HepG2 (cell line): Measurements from ENCODE around the gene NPB. TPM values are rescaled to one million over a fixed set of nuclear protein-coding genes. Genes with fewer than 3 reads are reported as not detected.
A peak's percentile ranks its signal among the peaks of the same experiment; 100 is the strongest.

Source experiments
- ELF1 ChIP-seq: sonication (generic); formaldehyde crosslinking; IDR thresholded peaks from 2 replicates; pipeline ENCODE4 v1.4.0; 2020; ENCODE audit warnings: missing genetic modification reagents
- FOXM1 ChIP-seq: sonication (generic); formaldehyde crosslinking; IDR thresholded peaks from 2 replicates; pipeline ENCODE4 v1.5.0; 2020; ENCODE audit warnings: missing genetic modification reagents
- FOXO1 ChIP-seq: sonication (generic); formaldehyde crosslinking; IDR thresholded peaks from 2 replicates; pipeline ENCODE4 v1.4.0; 2020; ENCODE audit warnings: missing genetic modification reagents
- HOXA3 ChIP-seq: sonication (generic); formaldehyde crosslinking; IDR thresholded peaks from 2 replicates; pipeline ENCODE4 v1.5.0; 2020; ENCODE audit warnings: missing genetic modification reagents
- KDM1A ChIP-seq: IDR thresholded peaks from 2 replicates; pipeline ENCODE4 v1.6.1; 2016; ENCODE audit warnings: missing compliant biosample characterization
- KLF16 ChIP-seq, 2 experiments: sonication (generic) in 1 of 2; formaldehyde crosslinking in 1 of 2; IDR thresholded peaks; 2 replicates each; pipeline versions ENCODE4 v1.6.1 to v1.8.0; 2016 to 2023; ENCODE audit warnings: missing genetic modification reagents in 2 of 2, missing compliant biosample characterization in 1 of 2
- MAFG ChIP-seq: sonication (generic); formaldehyde crosslinking; IDR thresholded peaks from 2 replicates; pipeline ENCODE4 v1.5.1; 2020; ENCODE audit warnings: mild to moderate bottlenecking, missing genetic modification reagents
- NCOA1 ChIP-seq: sonication (generic); formaldehyde crosslinking; IDR thresholded peaks from 2 replicates; pipeline ENCODE4 v1.9.0; 2021; ENCODE audit warnings: missing genetic modification reagents
- NFKB2 ChIP-seq: sonication (generic); formaldehyde crosslinking; IDR thresholded peaks from 2 replicates; pipeline ENCODE4 v1.4.0; 2020; ENCODE audit warnings: missing genetic modification reagents, borderline replicate concordance
- NR1H2 ChIP-seq: sonication (generic); formaldehyde crosslinking; IDR thresholded peaks from 2 replicates; pipeline ENCODE4 v1.8.1; 2022; ENCODE audit warnings: low read depth, missing genetic modification reagents, borderline replicate concordance
- POGZ ChIP-seq: sonication (generic); formaldehyde crosslinking; IDR thresholded peaks from 2 replicates; pipeline ENCODE4 v1.4.0; 2020; ENCODE audit warnings: mild to moderate bottlenecking, missing genetic modification reagents
- RBM39 ChIP-seq: fragments of 200-400 bp; formaldehyde crosslinking; IDR thresholded peaks from one replicate; pipeline ENCODE4 v1.6.1; 2018; ENCODE audit warnings: antibody characterized with exemption, mild to moderate bottlenecking, low read depth, low read length; ENCODE audit not compliant: poor library complexity, severe bottlenecking
- SP1 ChIP-seq, 2 experiments: fragments of 450-650 bp in 1 of 2; sonication (generic) in 1 of 2; formaldehyde crosslinking in 1 of 2; IDR thresholded peaks; 2 replicates each; pipeline versions ENCODE4 v1.4.0 to v1.6.1; 2016 to 2020; ENCODE audit warnings: missing genetic modification reagents in 1 of 2
- SSRP1 ChIP-seq: IDR thresholded peaks from 2 replicates; pipeline ENCODE4 v1.6.1; 2016; ENCODE audit warnings: control low read depth
- ZFY ChIP-seq: sonication (generic); formaldehyde crosslinking; IDR thresholded peaks from 2 replicates; pipeline ENCODE4 v1.4.0; 2020; ENCODE audit warnings: missing genetic modification reagents
- ZMYM4 ChIP-seq: sonication (generic); formaldehyde crosslinking; IDR thresholded peaks from 2 replicates; pipeline ENCODE4 v1.8.1; 2023; ENCODE audit warnings: mild to moderate bottlenecking, missing genetic modification reagents
- ZNF256 ChIP-seq: sonication (generic); formaldehyde crosslinking; conservative IDR thresholded peaks from 2 replicates; pipeline ENCODE4 v1.4.0; 2020; ENCODE audit warnings: missing genetic modification reagents
- ZNF432 ChIP-seq: sonication (generic); formaldehyde crosslinking; IDR thresholded peaks from 2 replicates; pipeline ENCODE4 v1.5.0; 2020; ENCODE audit warnings: missing genetic modification reagents, mild to moderate bottlenecking, borderline replicate concordance
- ZNF530 ChIP-seq: sonication (generic); formaldehyde crosslinking; IDR thresholded peaks from 2 replicates; pipeline ENCODE4 v1.5.0; 2020; ENCODE audit warnings: low read depth, mild to moderate bottlenecking, missing genetic modification reagents
- ZNF589 ChIP-seq: sonication (generic); formaldehyde crosslinking; conservative IDR thresholded peaks from 2 replicates; pipeline ENCODE4 v1.8.0; 2022; ENCODE audit warnings: mild to moderate bottlenecking, moderate library complexity, missing genetic modification reagents
- ZNF672 ChIP-seq: sonication (generic); formaldehyde crosslinking; IDR thresholded peaks from 2 replicates; pipeline ENCODE4 v1.8.1; 2022; ENCODE audit warnings: missing genetic modification reagents
- ZNF775 ChIP-seq: sonication (generic); formaldehyde crosslinking; IDR thresholded peaks from 2 replicates; pipeline ENCODE4 v1.4.0; 2020; ENCODE audit warnings: missing genetic modification reagents, mild to moderate bottlenecking, moderate library complexity, borderline replicate concordance
- polyA plus RNA-seq, 8 experiments: library from polyadenylated mRNA; depleted of rRNA in 3 of 8; stranded (reverse) in 7 of 8; unstranded in 1 of 8; fragments of >200 nt; fragmentation: Illumina TruSeq in 4 of 8; extraction: Trizol in 4 of 8; gene quantifications; 2 replicates each; pipeline versions ENCODE4 v1.2.1 to v1.2.3, GENCODE V29; 2011 to 2016; ENCODE audit warnings: low read depth in 4 of 8, missing spikeins in 1 of 8, mixed read lengths in 1 of 8; ENCODE audit not compliant: insufficient read depth in 1 of 8
- total RNA-seq, 5 experiments: library from RNA; depleted of rRNA; stranded (reverse); fragments of >200 nt; fragmentation: Illumina TruSeq; extraction: Trizol; gene quantifications; 2 replicates each; pipeline ENCODE4 v1.2.3, GENCODE V29; 2016; ENCODE audit warnings: low read depth in 1 of 5
- TF ChIP-seq, protein P1 (sequence below): sonication (generic); formaldehyde crosslinking; IDR thresholded peaks from 2 replicates; pipeline ENCODE4 v1.4.0; 2020; ENCODE audit warnings: missing genetic modification reagents
- TF ChIP-seq, protein P2 (sequence below): sonication (generic); formaldehyde crosslinking; IDR thresholded peaks from 2 replicates; pipeline ENCODE4 v1.8.1; 2022; ENCODE audit warnings: low read depth, mild to moderate bottlenecking, missing genetic modification reagents
- TF ChIP-seq, protein P3 (sequence below): sonication (generic); formaldehyde crosslinking; IDR thresholded peaks from 2 replicates; pipeline ENCODE4 v1.4.0; 2020; ENCODE audit warnings: mild to moderate bottlenecking, missing genetic modification reagents

The NPB gene
- total and polyA plus RNA-seq, 2 of the 13 experiments (the other 11 are each of a cell fraction or from before 2014, with no cell fraction given), result 0.11 to 0.93 TPM

GRCh38 chr17:81870131-81870980 lies 31.7 kb upstream of the NPB start (continued):
- TF ChIP-seq RBM39 (no peak), ZNF775 (no peak), NCOA1 (no peak; the same call in 1 of the 2 replicates), ELF1 (CRISPR knock-in tag) (no peak), KLF16 (CRISPR knock-in tag; IDR thresholded peaks at IDR 0.05) (peak; percentile 25 to 54; a peak in 1 of 4 replicates), ZNF256 (CRISPR knock-in tag) (0 out of 2 replicates have a peak, but pooled peaks have one; percentile 51), MAFG (CRISPR knock-in tag) (no peak), FOXO1 (CRISPR knock-in tag) (no peak), ZMYM4 (CRISPR knock-in tag) (no peak), SP1 (IDR thresholded peaks at IDR 0.05) (no peak), SP1 (CRISPR knock-in tag; IDR thresholded peaks at IDR 0.05) (no peak), ZNF530 (CRISPR knock-in tag) (no peak), NR1H2 (CRISPR knock-in tag) (no peak), NFKB2 (peak; percentile 69), POGZ (no peak), ZFY (peak; percentile 58; the same call in 1 of the 2 replicates), SSRP1 (CRISPR knock-in tag) (no peak), HOXA3 (CRISPR knock-in tag) (peak; percentile 32; the same call in 1 of the 2 replicates), KDM1A (CRISPR knock-in tag) (no peak), ZNF672 (CRISPR knock-in tag) (no peak), ZNF432 (CRISPR knock-in tag) (no peak), FOXM1 (no peak), ZNF589 (CRISPR knock-in tag) (no peak)
- TF ChIP-seq, protein P1, sequence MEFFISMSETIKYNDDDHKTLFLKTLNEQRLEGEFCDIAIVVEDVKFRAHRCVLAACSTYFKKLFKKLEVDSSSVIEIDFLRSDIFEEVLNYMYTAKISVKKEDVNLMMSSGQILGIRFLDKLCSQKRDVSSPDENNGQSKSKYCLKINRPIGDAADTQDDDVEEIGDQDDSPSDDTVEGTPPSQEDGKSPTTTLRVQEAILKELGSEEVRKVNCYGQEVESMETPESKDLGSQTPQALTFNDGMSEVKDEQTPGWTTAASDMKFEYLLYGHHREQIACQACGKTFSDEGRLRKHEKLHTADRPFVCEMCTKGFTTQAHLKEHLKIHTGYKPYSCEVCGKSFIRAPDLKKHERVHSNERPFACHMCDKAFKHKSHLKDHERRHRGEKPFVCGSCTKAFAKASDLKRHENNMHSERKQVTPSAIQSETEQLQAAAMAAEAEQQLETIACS (CRISPR knock-in tag), result peak; percentile 30; the same call in 1 of the 2 replicates
- TF ChIP-seq, protein P2, sequence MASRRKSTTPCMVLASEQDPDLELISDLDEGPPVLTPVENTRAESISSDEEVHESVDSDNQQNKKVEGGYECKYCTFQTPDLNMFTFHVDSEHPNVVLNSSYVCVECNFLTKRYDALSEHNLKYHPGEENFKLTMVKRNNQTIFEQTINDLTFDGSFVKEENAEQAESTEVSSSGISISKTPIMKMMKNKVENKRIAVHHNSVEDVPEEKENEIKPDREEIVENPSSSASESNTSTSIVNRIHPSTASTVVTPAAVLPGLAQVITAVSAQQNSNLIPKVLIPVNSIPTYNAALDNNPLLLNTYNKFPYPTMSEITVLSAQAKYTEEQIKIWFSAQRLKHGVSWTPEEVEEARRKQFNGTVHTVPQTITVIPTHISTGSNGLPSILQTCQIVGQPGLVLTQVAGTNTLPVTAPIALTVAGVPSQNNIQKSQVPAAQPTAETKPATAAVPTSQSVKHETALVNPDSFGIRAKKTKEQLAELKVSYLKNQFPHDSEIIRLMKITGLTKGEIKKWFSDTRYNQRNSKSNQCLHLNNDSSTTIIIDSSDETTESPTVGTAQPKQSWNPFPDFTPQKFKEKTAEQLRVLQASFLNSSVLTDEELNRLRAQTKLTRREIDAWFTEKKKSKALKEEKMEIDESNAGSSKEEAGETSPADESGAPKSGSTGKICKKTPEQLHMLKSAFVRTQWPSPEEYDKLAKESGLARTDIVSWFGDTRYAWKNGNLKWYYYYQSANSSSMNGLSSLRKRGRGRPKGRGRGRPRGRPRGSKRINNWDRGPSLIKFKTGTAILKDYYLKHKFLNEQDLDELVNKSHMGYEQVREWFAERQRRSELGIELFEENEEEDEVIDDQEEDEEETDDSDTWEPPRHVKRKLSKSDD (CRISPR knock-in tag), result no peak
- TF ChIP-seq, protein P3, sequence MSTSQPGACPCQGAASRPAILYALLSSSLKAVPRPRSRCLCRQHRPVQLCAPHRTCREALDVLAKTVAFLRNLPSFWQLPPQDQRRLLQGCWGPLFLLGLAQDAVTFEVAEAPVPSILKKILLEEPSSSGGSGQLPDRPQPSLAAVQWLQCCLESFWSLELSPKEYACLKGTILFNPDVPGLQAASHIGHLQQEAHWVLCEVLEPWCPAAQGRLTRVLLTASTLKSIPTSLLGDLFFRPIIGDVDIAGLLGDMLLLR (CRISPR knock-in tag), result no peak
